ENCODE data around the gene KIF20B. TPM values are rescaled to one million over a fixed set of nuclear protein-coding genes. Genes with fewer than 3 reads are reported as not detected.

KIF20B gene
- total and polyA plus RNA-seq, 4 donors: 0.91 to 12.9 (median 1.3) TPM

DNA sequence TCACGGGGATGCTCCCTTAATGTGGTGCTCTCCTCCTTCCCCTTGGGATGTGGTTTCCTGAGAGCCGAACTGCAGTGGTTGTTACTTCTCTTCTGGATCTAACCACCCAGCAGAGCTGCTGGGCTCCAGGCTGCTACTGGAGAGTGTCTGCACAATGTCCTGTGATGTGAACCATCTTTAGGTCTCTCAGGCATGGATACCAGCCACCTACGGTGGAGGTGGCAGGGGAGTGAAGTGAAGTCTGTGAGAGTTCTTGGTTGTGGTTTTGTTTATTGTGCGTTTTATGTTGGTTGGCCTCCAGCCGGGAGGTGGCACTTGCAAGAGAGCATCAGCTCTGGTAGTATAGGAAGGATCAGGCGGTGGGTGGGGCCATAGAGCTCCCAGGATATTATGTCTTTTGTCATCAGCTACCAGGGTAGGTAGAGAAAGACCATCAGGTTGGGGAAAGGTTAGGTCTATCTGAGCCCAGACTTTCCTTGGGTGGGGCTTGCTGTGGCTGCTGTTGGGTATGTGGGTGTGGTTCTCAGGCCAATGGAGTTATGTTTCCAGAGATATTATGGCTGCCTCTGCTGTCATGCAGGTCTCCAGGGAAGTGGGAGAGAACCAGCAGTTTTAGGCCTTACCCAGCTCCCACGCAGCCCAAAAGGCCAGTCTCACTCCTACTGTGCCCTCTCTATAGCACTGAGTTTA lies 87.9 kb downstream of the KIF20B start (continued):
- TF ChIP-seq CTCF (IDR thresholded peaks at IDR 0.05; ENCODE audit: low read depth, low read length, missing input control): no peak

DNA sequence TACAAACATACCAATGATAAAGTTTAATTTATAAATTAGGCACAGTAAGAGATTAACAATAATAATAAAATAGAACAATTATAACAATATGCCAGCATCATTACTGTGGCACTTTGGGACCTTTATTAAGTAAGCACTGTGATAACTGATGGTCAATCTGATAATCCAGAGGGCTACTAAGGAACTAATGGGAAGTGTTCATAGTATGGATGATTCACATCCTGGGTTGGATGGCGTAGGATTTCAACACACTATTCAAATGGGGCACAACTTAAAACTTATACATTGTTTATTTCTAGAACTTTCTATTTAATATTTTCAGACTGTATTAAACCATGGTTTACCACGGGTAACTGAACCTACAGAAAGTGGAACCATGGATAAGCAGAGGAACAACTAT lies 90.8 kb downstream of the KIF20B start:
- no peak overlapping the region for H3K9ac ChIP-seq (ENCODE audit: low read depth in 1 of 2, low read length in 2 of 2)
- H3K9me3 ChIP-seq (ENCODE audit: control insufficient read depth in 4 of 4, low read length in 3 of 4): no peaks in the 10 kb centered on the region
- H3K27me3 ChIP-seq (ENCODE audit: control insufficient read depth in 4 of 4, insufficient read depth in 4 of 4, low read length in 3 of 4): peaks cover 0 to 2% (median 0%) of the 10 kb centered on the region in 4 donors
- H3K36me3 ChIP-seq (ENCODE audit: control insufficient read depth in 4 of 4, insufficient read depth in 3 of 4, low read depth in 1 of 4, low read length in 3 of 4): no peaks in the 10 kb centered on the region
- TF ChIP-seq HNF4G (IDR thresholded peaks at IDR 0.05) (no peak), MAX (IDR thresholded peaks at IDR 0.05) (no peak), RAD21 (IDR thresholded peaks at IDR 0.05) (no peak), EGR1 (IDR thresholded peaks at IDR 0.05; ENCODE audit: low read depth in 2 of 2) (no peak)
- H3K27ac ChIP-seq (ENCODE audit: low read depth in 1 of 2, low read length in 2 of 2): no peak overlapping the region
- 75% methylated on average over 2 of the region's 2 CpGs for WGBS
- no peak for DNase-seq (ENCODE audit: low spot score)
- no peaks in the 10 kb centered on the region for H3K4me1 ChIP-seq (ENCODE audit: control insufficient read depth in 4 of 4, insufficient read depth in 4 of 4, low read length in 3 of 4)
- no peak overlapping the region for H3K4me3 ChIP-seq (ENCODE audit: low read depth in 1 of 3, low read length in 3 of 3)

DNA sequence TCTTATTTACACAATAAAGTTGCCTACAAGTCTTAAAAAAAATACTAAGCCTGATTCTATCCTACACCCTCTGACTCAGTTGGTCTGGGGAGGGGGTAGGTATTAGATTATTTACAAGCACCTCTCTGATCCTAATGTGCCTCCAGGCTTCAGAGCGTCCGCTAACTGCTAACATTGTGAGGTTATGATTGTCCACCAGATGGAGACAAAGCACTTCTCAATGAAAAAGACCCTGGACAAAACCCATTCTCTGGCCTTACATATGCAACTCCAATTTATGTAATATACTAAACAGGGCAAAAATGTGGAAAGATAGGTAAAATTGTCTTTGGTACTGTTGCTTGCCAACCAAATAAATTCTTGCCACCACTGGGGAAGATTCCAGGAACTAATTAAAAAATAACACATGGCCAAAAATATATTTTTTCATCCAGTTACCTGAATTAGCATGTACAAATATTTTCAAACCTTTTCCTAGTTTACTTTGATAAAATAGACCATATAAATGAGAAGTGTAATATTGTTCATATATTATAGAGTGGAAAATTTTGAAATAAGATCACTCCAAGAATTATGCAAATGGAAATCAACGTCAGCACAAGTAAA lies 92.4 kb downstream of the KIF20B start:
- no peak overlapping the region for H3K4me3 ChIP-seq (ENCODE audit: low read depth in 1 of 3, low read length in 3 of 3)
- H3K4me1 ChIP-seq (ENCODE audit: control insufficient read depth in 4 of 4, insufficient read depth in 4 of 4, low read length in 3 of 4): no peaks in the 10 kb centered on the region
- WGBS: 31% methylated on average over 3 of the region's 3 CpGs
- peak; percentile 93 to 94 for TF ChIP-seq RAD21 (IDR thresholded peaks at IDR 0.05)
- no peak for TF ChIP-seq EGR1 (IDR thresholded peaks at IDR 0.05; ENCODE audit: low read depth in 2 of 2)
- TF ChIP-seq SP1 (IDR thresholded peaks at IDR 0.05): no peak
- TF ChIP-seq ZBTB33 (IDR thresholded peaks at IDR 0.05): no peak
- TF ChIP-seq CTCF (IDR thresholded peaks at IDR 0.05; ENCODE audit: low read depth, low read length, missing input control): peak; percentile 77
- H3K27ac ChIP-seq (ENCODE audit: low read depth in 1 of 2, low read length in 2 of 2): no peak overlapping the region
- H3K9ac ChIP-seq (ENCODE audit: low read depth in 1 of 2, low read length in 2 of 2): no peak overlapping the region
- H3K27me3 ChIP-seq (ENCODE audit: control insufficient read depth in 4 of 4, insufficient read depth in 4 of 4, low read length in 3 of 4): peaks cover 0 to 2% (median 0%) of the 10 kb centered on the region in 4 donors
- DNase-seq (ENCODE audit: low spot score): no peak
- H3K9me3 ChIP-seq (ENCODE audit: control insufficient read depth in 4 of 4, low read length in 3 of 4): no peaks in the 10 kb centered on the region
- H3K36me3 ChIP-seq (ENCODE audit: control insufficient read depth in 4 of 4, insufficient read depth in 3 of 4, low read depth in 1 of 4, low read length in 3 of 4): no peaks in the 10 kb centered on the region

Measured in liver (tissue), 9 donors.